ENCODE results near the gene C2orf42. TPM values are rescaled to one million over a fixed set of nuclear protein-coding genes. Genes with fewer than 3 reads are reported as not detected.

The C2orf42 gene
- total and polyA plus RNA-seq, 5 donors from 2014 or later: 21.0 to 38.4 (median 23.6) TPM

GRCh38 chr2:70212298-70212932 is 21.6 kb upstream of the C2orf42 start:
- peak overlapping the region; percentile 55 to 88 (median 86) for H3K27ac Mint-ChIP-seq
- peaks cover 0 to 1% (median 0%) of the 10 kb centered on the region in 7 donors for H3K9me3 Mint-ChIP-seq
- ATAC-seq (ENCODE audit: low read depth in 2 of 2): no peak
- Histone ChIP-seq H3K9me3 (ENCODE audit: control insufficient read depth in 2 of 2, low read length in 2 of 2) (no peaks in the 10 kb centered on the region), H3K4me3 (ENCODE audit: low read depth, low read length) (no peak overlapping the region), H3K4me1 (ENCODE audit: control insufficient read depth, insufficient read depth, low read length, poor library complexity, severe bottlenecking) (no peaks in the 10 kb centered on the region), H3K36me3 (ENCODE audit: control insufficient read depth, insufficient read depth, low read length) (peaks cover 41% of the 10 kb centered on the region), H3K27ac (ENCODE audit: insufficient read depth, low read length, poor library complexity, severe bottlenecking) (no peak overlapping the region), H3K27me3 (ENCODE audit: control insufficient read depth, insufficient read depth, low read length) (no peaks in the 10 kb centered on the region)
- peaks cover 18% of the 10 kb centered on the region for H3K36me3 Mint-ChIP-seq
- H3K4me3 Mint-ChIP-seq: no peak overlapping the region
- peaks cover 4 to 21% (median 12%) of the 10 kb centered on the region in 4 donors for H3K4me1 Mint-ChIP-seq
- no peak for DNase-seq
- H3K27me3 Mint-ChIP-seq: no peaks in the 10 kb centered on the region

- H3K4me3 Mint-ChIP-seq: no peak overlapping the region
- peaks cover 15% of the 10 kb centered on the region for H3K36me3 Mint-ChIP-seq
- Histone ChIP-seq H3K27ac (ENCODE audit: insufficient read depth, low read length, poor library complexity, severe bottlenecking) (no peak overlapping the region), H3K9me3 (ENCODE audit: control insufficient read depth in 2 of 2, low read length in 2 of 2) (no peaks in the 10 kb centered on the region), H3K36me3 (ENCODE audit: control insufficient read depth, insufficient read depth, low read length) (peaks cover 33% of the 10 kb centered on the region), H3K4me3 (ENCODE audit: low read depth, low read length) (no peak overlapping the region), H3K4me1 (ENCODE audit: control insufficient read depth, insufficient read depth, low read length, poor library complexity, severe bottlenecking) (no peaks in the 10 kb centered on the region), H3K27me3 (ENCODE audit: control insufficient read depth, insufficient read depth, low read length) (no peaks in the 10 kb centered on the region)
- peaks cover 4 to 21% (median 12%) of the 10 kb centered on the region in 4 donors for H3K4me1 Mint-ChIP-seq
- H3K27me3 Mint-ChIP-seq: no peaks in the 10 kb centered on the region
- H3K27ac Mint-ChIP-seq: peak overlapping the region in 2 of 3 donors; percentile 46 to 73
- ATAC-seq (ENCODE audit: low read depth in 2 of 2): no peak
- DNase-seq: no peak
- H3K9me3 Mint-ChIP-seq: peaks cover 0 to 1% (median 0%) of the 10 kb centered on the region in 7 donors
Measured at GRCh38 chr2:70211595-70211994, 20.8 kb upstream of the C2orf42 start.

- no peaks in the 10 kb centered on the region for H3K27me3 Mint-ChIP-seq
- peaks cover 0 to 3% (median 0%) of the 10 kb centered on the region in 4 donors for H3K4me1 Mint-ChIP-seq
Measured at GRCh38 chr2:70204452-70204851, 13.6 kb upstream of the C2orf42 start.

GRCh38 chr2:70203086-70203485 is 12.3 kb upstream of the C2orf42 start:
- Histone ChIP-seq H3K27me3 (ENCODE audit: control insufficient read depth, insufficient read depth, low read length) (no peaks in the 10 kb centered on the region), H3K4me1 (ENCODE audit: control insufficient read depth, insufficient read depth, low read length, poor library complexity, severe bottlenecking) (no peaks in the 10 kb centered on the region), H3K36me3 (ENCODE audit: control insufficient read depth, insufficient read depth, low read length) (no peaks in the 10 kb centered on the region), H3K4me3 (ENCODE audit: low read depth, low read length) (no peak overlapping the region), H3K27ac (ENCODE audit: insufficient read depth, low read length, poor library complexity, severe bottlenecking) (no peak overlapping the region), H3K9me3 (ENCODE audit: control insufficient read depth in 2 of 2, low read length in 2 of 2) (no peaks in the 10 kb centered on the region)
- Mint-ChIP-seq H3K4me3 (no peak overlapping the region), H3K27ac (no peak overlapping the region), H3K36me3 (no peaks in the 10 kb centered on the region), H3K27me3 (no peaks in the 10 kb centered on the region), H3K4me1 (no peaks in the 10 kb centered on the region), H3K9me3 (no peaks in the 10 kb centered on the region)
- no peak for ATAC-seq (ENCODE audit: low read depth in 2 of 2)
- no peak for DNase-seq

More at GRCh38 chr2:70204452-70204851, 13.6 kb upstream of the C2orf42 start:
- Histone ChIP-seq H3K27ac (ENCODE audit: insufficient read depth, low read length, poor library complexity, severe bottlenecking) (no peak overlapping the region), H3K36me3 (ENCODE audit: control insufficient read depth, insufficient read depth, low read length) (no peaks in the 10 kb centered on the region), H3K9me3 (ENCODE audit: control insufficient read depth in 2 of 2, low read length in 2 of 2) (no peaks in the 10 kb centered on the region), H3K4me3 (ENCODE audit: low read depth, low read length) (no peak overlapping the region), H3K27me3 (ENCODE audit: control insufficient read depth, insufficient read depth, low read length) (no peaks in the 10 kb centered on the region), H3K4me1 (ENCODE audit: control insufficient read depth, insufficient read depth, low read length, poor library complexity, severe bottlenecking) (no peaks in the 10 kb centered on the region)
- no peak for ATAC-seq (ENCODE audit: low read depth in 2 of 2)
- Mint-ChIP-seq H3K36me3 (no peaks in the 10 kb centered on the region), H3K9me3 (no peaks in the 10 kb centered on the region), H3K4me3 (no peak overlapping the region), H3K27ac (no peak overlapping the region)
- DNase-seq: no peak

GRCh38 chr2:70202236-70202806 is 11.5 kb upstream of the C2orf42 start:
- Histone ChIP-seq H3K27ac (ENCODE audit: insufficient read depth, low read length, poor library complexity, severe bottlenecking) (no peak overlapping the region), H3K4me1 (ENCODE audit: control insufficient read depth, insufficient read depth, low read length, poor library complexity, severe bottlenecking) (no peaks in the 10 kb centered on the region), H3K9me3 (ENCODE audit: control insufficient read depth in 2 of 2, low read length in 2 of 2) (no peaks in the 10 kb centered on the region), H3K27me3 (ENCODE audit: control insufficient read depth, insufficient read depth, low read length) (no peaks in the 10 kb centered on the region), H3K36me3 (ENCODE audit: control insufficient read depth, insufficient read depth, low read length) (no peaks in the 10 kb centered on the region), H3K4me3 (ENCODE audit: low read depth, low read length) (no peak overlapping the region)
- Mint-ChIP-seq H3K27ac (no peak overlapping the region), H3K36me3 (no peaks in the 10 kb centered on the region), H3K4me1 (no peaks in the 10 kb centered on the region), H3K9me3 (peaks cover 0 to 1% (median 0%) of the 10 kb centered on the region in 7 donors), H3K27me3 (no peaks in the 10 kb centered on the region), H3K4me3 (no peak overlapping the region)
- no peak for DNase-seq
- ATAC-seq (ENCODE audit: low read depth in 2 of 2): no peak

GRCh38 chr2:70201831-70202230 is 11.0 kb upstream of the C2orf42 start:
- no peak overlapping the region for H3K4me3 ChIP-seq (ENCODE audit: low read depth, low read length)
- no peak overlapping the region for H3K27ac ChIP-seq (ENCODE audit: insufficient read depth, low read length, poor library complexity, severe bottlenecking)
- H3K9me3 ChIP-seq (ENCODE audit: control insufficient read depth in 2 of 2, low read length in 2 of 2): no peaks in the 10 kb centered on the region
- Mint-ChIP-seq H3K9me3 (peaks cover 0 to 1% (median 0%) of the 10 kb centered on the region in 7 donors), H3K27ac (no peak overlapping the region), H3K36me3 (no peaks in the 10 kb centered on the region), H3K27me3 (no peaks in the 10 kb centered on the region), H3K4me1 (no peaks in the 10 kb centered on the region), H3K4me3 (no peak overlapping the region)
- no peaks in the 10 kb centered on the region for H3K36me3 ChIP-seq (ENCODE audit: control insufficient read depth, insufficient read depth, low read length)
- no peaks in the 10 kb centered on the region for H3K4me1 ChIP-seq (ENCODE audit: control insufficient read depth, insufficient read depth, low read length, poor library complexity, severe bottlenecking)
- DNase-seq (no peak), ATAC-seq (ENCODE audit: low read depth in 2 of 2) (no peak)
- H3K27me3 ChIP-seq (ENCODE audit: control insufficient read depth, insufficient read depth, low read length): no peaks in the 10 kb centered on the region

GRCh38 chr2:70201225-70201768 is 10.5 kb upstream of the C2orf42 start:
- peaks cover 0 to 1% (median 0%) of the 10 kb centered on the region in 7 donors for H3K9me3 Mint-ChIP-seq
- Histone ChIP-seq H3K27ac (ENCODE audit: insufficient read depth, low read length, poor library complexity, severe bottlenecking) (no peak overlapping the region), H3K27me3 (ENCODE audit: control insufficient read depth, insufficient read depth, low read length) (no peaks in the 10 kb centered on the region), H3K4me3 (ENCODE audit: low read depth, low read length) (no peak overlapping the region), H3K9me3 (ENCODE audit: control insufficient read depth in 2 of 2, low read length in 2 of 2) (no peaks in the 10 kb centered on the region), H3K36me3 (ENCODE audit: control insufficient read depth, insufficient read depth, low read length) (no peaks in the 10 kb centered on the region), H3K4me1 (ENCODE audit: control insufficient read depth, insufficient read depth, low read length, poor library complexity, severe bottlenecking) (no peaks in the 10 kb centered on the region)
- H3K36me3 Mint-ChIP-seq: no peaks in the 10 kb centered on the region
- DNase-seq: no peak
- H3K27me3 Mint-ChIP-seq: no peaks in the 10 kb centered on the region
- no peak overlapping the region for H3K4me3 Mint-ChIP-seq
- no peak overlapping the region for H3K27ac Mint-ChIP-seq
- ATAC-seq (ENCODE audit: low read depth in 2 of 2): no peak
- no peaks in the 10 kb centered on the region for H3K4me1 Mint-ChIP-seq

All from CD4-positive, CD25-positive, alpha-beta regulatory T cell (primary cell).